Smooth muscle cell (in vitro differentiated cells): Measurements from ENCODE around the gene DCAF8L2. TPM values are rescaled to one million over a fixed set of nuclear protein-coding genes. Genes with fewer than 3 reads are reported as not detected.
"Not testable (repeated sequence)": the region's sequence is repeated elsewhere in the genome, so short reads cannot be mapped to it uniquely, and the experiment has no call there.

Experiments used
- DNase-seq: peaks from one replicate; lab custom pipeline; 2025; ENCODE audit not compliant: unreplicated experiment; lab: John Stamatoyannopoulos, UW
- H2AFZ ChIP-seq: fragments of 200-600 bp; sonication (generic); 2 replicates; pipeline ENCODE4 v1.6.0; 2016; ENCODE audit warnings: antibody characterized with exemption, low read depth, mild to moderate bottlenecking
- H3F3A ChIP-seq: fragments of 200-600 bp; sonication (generic); 2 replicates; pipeline ENCODE4 v1.6.0; 2017; ENCODE audit warnings: antibody characterized with exemption, low read depth
- H3K27ac ChIP-seq: fragments of 200-600 bp; sonication (generic); 2 replicates; pipeline ENCODE4 v1.5.1; 2016; ENCODE audit warnings: low read depth, mild to moderate bottlenecking
- H3K27me3 ChIP-seq: fragments of 200-600 bp; sonication (generic); 2 replicates; pipeline ENCODE4 v1.6.1; 2016; ENCODE audit warnings: low read depth, mild to moderate bottlenecking
- H3K36me3 ChIP-seq: fragments of 200-600 bp; sonication (generic); 2 replicates; pipeline ENCODE4 v1.5.1; 2016; ENCODE audit warnings: low read depth
- H3K4me1 ChIP-seq: fragments of 200-600 bp; sonication (generic); 2 replicates; pipeline ENCODE4 v1.5.1; 2016; ENCODE audit warnings: low read depth
- H3K4me2 ChIP-seq: fragments of 200-600 bp; sonication (generic); 2 replicates; pipeline ENCODE4 v1.6.0; 2016; ENCODE audit warnings: mild to moderate bottlenecking
- H3K4me3 ChIP-seq: fragments of 200-600 bp; sonication (generic); 2 replicates; pipeline ENCODE4 v1.5.1; 2016; ENCODE audit warnings: mild to moderate bottlenecking
- H3K79me2 ChIP-seq: fragments of 200-600 bp; sonication (generic); 2 replicates; pipeline ENCODE4 v1.6.0; 2016; ENCODE audit warnings: low read depth, mild to moderate bottlenecking
- H3K9ac ChIP-seq: fragments of 200-600 bp; sonication (generic); 2 replicates; pipeline ENCODE4 v1.6.0; 2016; ENCODE audit warnings: low read depth
- H3K9me3 ChIP-seq: fragments of 200-600 bp; sonication (generic); replicated peaks from 2 replicates; pipeline ENCODE4 v1.5.1; 2016; ENCODE audit warnings: low read depth
- H4K20me1 ChIP-seq: fragments of 200-600 bp; sonication (generic); 2 replicates; pipeline ENCODE4 v1.6.0; 2016; ENCODE audit warnings: low read depth
- CTCF ChIP-seq: fragments of 200-600 bp; sonication (generic); IDR thresholded peaks from 2 replicates; pipeline ENCODE4 v1.5.1; 2017; ENCODE audit warnings: borderline replicate concordance, mild to moderate bottlenecking, antibody characterized with exemption; ENCODE audit not compliant: insufficient read depth, poor library complexity, severe bottlenecking
- WGBS: methylation state at CpG from one replicate; pipeline ENCODE4 v1.1.7; 2016; ENCODE audit warnings: low lambda C conversion rate; 5-methylcytosine and 5-hydroxymethylcytosine counted together
- polyA plus RNA-seq: library from polyadenylated mRNA; unstranded; fragments of >200 nt; fragmentation: Nextera tagmentation; extraction: Ambion mirVana; gene quantifications from 2 replicates; pipeline ENCODE4 v1.2.1, GENCODE V29; 2016
- total RNA-seq: library from RNA; depleted of rRNA; stranded (reverse); fragments of >200 nt; gene quantifications from 2 replicates; pipeline ENCODE4 v1.2.3, GENCODE V29; 2014

DCAF8L2 gene
- total and polyA plus RNA-seq, 2 experiments from 2014 or later = not detected

GRCh38 chrX:27746516-27746915 is 156.4 kb downstream of the DCAF8L2 start:
- H3K36me3 ChIP-seq = no peaks in the 10 kb centered on the region
- H3K9ac ChIP-seq = no peak overlapping the region
- DNase-seq = no peak
- H3F3A ChIP-seq = no peaks in the 10 kb centered on the region
- H2AFZ ChIP-seq = no peak overlapping the region
- no peaks in the 10 kb centered on the region for H3K79me2 ChIP-seq
- no peaks in the 10 kb centered on the region for H3K9me3 ChIP-seq
- H3K27ac ChIP-seq = no peak overlapping the region
- no peak for TF ChIP-seq CTCF
- no peaks in the 10 kb centered on the region for H3K27me3 ChIP-seq
- no peak overlapping the region for H3K4me2 ChIP-seq
- WGBS = 89% methylated on average over 10 of the region's 10 CpGs
- H3K4me1 ChIP-seq = no peaks in the 10 kb centered on the region
- no peak overlapping the region for H3K4me3 ChIP-seq
- no peaks in the 10 kb centered on the region for H4K20me1 ChIP-seq

GRCh38 chrX:27750298-27750697 is 160.2 kb downstream of the DCAF8L2 start:
- WGBS = 77% methylated on average over 2 of the region's 2 CpGs
- H3K9ac ChIP-seq, H4K20me1 ChIP-seq, H3K4me2 ChIP-seq, H3K27me3 ChIP-seq, H3K9me3 ChIP-seq, DNase-seq, H2AFZ ChIP-seq, H3K36me3 ChIP-seq, H3F3A ChIP-seq, H3K27ac ChIP-seq, H3K4me3 ChIP-seq, H3K79me2 ChIP-seq, H3K4me1 ChIP-seq: not testable (repeated sequence)

- no peaks in the 10 kb centered on the region for H3K9me3 ChIP-seq
- H3K27me3 ChIP-seq = no peaks in the 10 kb centered on the region
- no peak overlapping the region for H3K9ac ChIP-seq
- H3K27ac ChIP-seq = no peak overlapping the region
- no peak overlapping the region for H2AFZ ChIP-seq
- H3K4me1 ChIP-seq = no peaks in the 10 kb centered on the region
- no peak overlapping the region for H3K4me2 ChIP-seq
- no peak for TF ChIP-seq CTCF
- H3K79me2 ChIP-seq = no peaks in the 10 kb centered on the region
- H3K4me3 ChIP-seq = no peak overlapping the region
- no peaks in the 10 kb centered on the region for H3F3A ChIP-seq
- H4K20me1 ChIP-seq = no peaks in the 10 kb centered on the region
- H3K36me3 ChIP-seq = no peaks in the 10 kb centered on the region
- no peak for DNase-seq
- WGBS = 58% methylated on average over 2 of the region's 2 CpGs
These were observed 161.8 kb downstream of the DCAF8L2 start for GRCh38 chrX:27751976-27752375.

DNA sequence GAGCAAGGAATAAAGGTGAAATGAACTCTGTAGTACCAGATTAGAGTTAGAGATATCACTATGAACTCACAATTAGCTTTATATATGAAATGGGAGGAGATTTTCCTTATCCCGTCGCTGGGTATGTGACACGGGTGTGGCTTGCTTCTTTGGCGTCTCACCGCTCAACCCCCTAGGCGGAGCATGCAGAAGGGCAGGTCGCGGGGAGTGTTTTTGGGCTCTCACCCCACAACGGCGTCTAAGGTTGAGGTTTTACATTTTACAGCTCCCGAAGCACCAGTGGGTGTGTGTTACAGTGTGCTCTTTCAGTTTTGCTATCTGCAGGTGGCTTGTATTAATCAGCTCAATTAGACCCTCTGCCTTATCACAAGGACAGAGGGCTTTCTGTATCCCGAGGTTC is 175.6 kb downstream of the DCAF8L2 start:
- H3K4me1 ChIP-seq = no peaks in the 10 kb centered on the region
- no peaks in the 10 kb centered on the region for H3K36me3 ChIP-seq
- H3K9ac ChIP-seq = no peak overlapping the region
- H4K20me1 ChIP-seq = no peaks in the 10 kb centered on the region
- no peaks in the 10 kb centered on the region for H3F3A ChIP-seq
- no peak overlapping the region for H3K27ac ChIP-seq
- no peak overlapping the region for H3K4me3 ChIP-seq
- no peaks in the 10 kb centered on the region for H3K9me3 ChIP-seq
- H2AFZ ChIP-seq = no peak overlapping the region
- no peaks in the 10 kb centered on the region for H3K79me2 ChIP-seq
- TF ChIP-seq CTCF = no peak
- no peaks in the 10 kb centered on the region for H3K27me3 ChIP-seq
- DNase-seq = no peak
- no peak overlapping the region for H3K4me2 ChIP-seq
- WGBS = 87% methylated on average over 12 of the region's 12 CpGs
